ENCODE data around the gene ZCWPW1.

- TF ChIP-seq CTCF (IDR thresholded peaks at IDR 0.05; ENCODE audit: low read length) = no peak
- TF ChIP-seq EZH2 (IDR thresholded peaks at IDR 0.05; ENCODE audit: borderline replicate concordance, low read length) = no peak
Measured at GRCh38 chr7:100467638-100468373, 39.3 kb upstream of the ZCWPW1 start.
